Right atrium auricular region (tissue), 2 donors: ENCODE data around the gene ARID2. TPM values are rescaled to one million over a fixed set of nuclear protein-coding genes. Genes with fewer than 3 reads are reported as not detected.
A peak's percentile ranks its signal among the peaks of the same experiment; 100 is the strongest.

Experiments
- DNase-seq: peaks from one replicate; pipeline ENCODE4 v3.0.0-alpha.2; 2019; ENCODE audit warnings: low spot score
- H3K27ac ChIP-seq, 2 donors: fragments of 200-600 bp; sonication (generic); 1 replicate in 1 of 2; 2 replicates in 1 of 2; pipeline ENCODE4 v1.5.1; 2016 to 2019
- H3K27me3 ChIP-seq, 2 donors: fragments of 200-600 bp; sonication (generic); one replicate each; pipeline versions ENCODE4 v1.5.1 to v1.6.0; 2017 to 2019
- H3K36me3 ChIP-seq: fragments of 200-600 bp; sonication (generic); one replicate; pipeline ENCODE4 v1.5.1; 2016
- H3K4me1 ChIP-seq, 2 donors: fragments of 200-600 bp; sonication (generic); one replicate each; pipeline versions ENCODE4 v1.5.1 to v1.6.0; 2017 to 2019
- H3K4me3 ChIP-seq, 2 donors: fragments of 200-600 bp; sonication (generic); 1 replicate in 1 of 2; 2 replicates in 1 of 2; pipeline ENCODE4 v1.5.1; 2017 to 2019; ENCODE audit warnings: mild to moderate bottlenecking in 1 of 2, moderate library complexity in 1 of 2
- H3K9me3 ChIP-seq, 2 donors: fragments of 200-600 bp; sonication (generic); one replicate each; pipeline ENCODE4 v1.5.1; 2019
- total RNA-seq, 2 donors: library from RNA; depleted of rRNA; stranded (reverse); fragments of >200 nt; gene quantifications; one replicate each; pipeline ENCODE4 v1.1.0, GENCODE V29; 2016
- TF ChIP-seq, protein P1 (sequence below), 2 donors: fragments of 200-600 bp; sonication (generic); IDR thresholded peaks; one replicate each; pipeline ENCODE4 v1.5.1; 2019; ENCODE audit warnings: antibody characterized with exemption in 2 of 2

The ARID2 gene
- total RNA-seq, 2 donors from 2014 or later = 13.7 to 19.5 TPM

- H3K4me3 ChIP-seq = no peak overlapping the region
- no peaks in the 10 kb centered on the region for H3K36me3 ChIP-seq
- H3K9me3 ChIP-seq = no peaks in the 10 kb centered on the region
- H3K4me1 ChIP-seq = peaks cover 0 to 21% of the 10 kb centered on the region in 2 donors
- no peak for DNase-seq
- TF ChIP-seq, protein P1, sequence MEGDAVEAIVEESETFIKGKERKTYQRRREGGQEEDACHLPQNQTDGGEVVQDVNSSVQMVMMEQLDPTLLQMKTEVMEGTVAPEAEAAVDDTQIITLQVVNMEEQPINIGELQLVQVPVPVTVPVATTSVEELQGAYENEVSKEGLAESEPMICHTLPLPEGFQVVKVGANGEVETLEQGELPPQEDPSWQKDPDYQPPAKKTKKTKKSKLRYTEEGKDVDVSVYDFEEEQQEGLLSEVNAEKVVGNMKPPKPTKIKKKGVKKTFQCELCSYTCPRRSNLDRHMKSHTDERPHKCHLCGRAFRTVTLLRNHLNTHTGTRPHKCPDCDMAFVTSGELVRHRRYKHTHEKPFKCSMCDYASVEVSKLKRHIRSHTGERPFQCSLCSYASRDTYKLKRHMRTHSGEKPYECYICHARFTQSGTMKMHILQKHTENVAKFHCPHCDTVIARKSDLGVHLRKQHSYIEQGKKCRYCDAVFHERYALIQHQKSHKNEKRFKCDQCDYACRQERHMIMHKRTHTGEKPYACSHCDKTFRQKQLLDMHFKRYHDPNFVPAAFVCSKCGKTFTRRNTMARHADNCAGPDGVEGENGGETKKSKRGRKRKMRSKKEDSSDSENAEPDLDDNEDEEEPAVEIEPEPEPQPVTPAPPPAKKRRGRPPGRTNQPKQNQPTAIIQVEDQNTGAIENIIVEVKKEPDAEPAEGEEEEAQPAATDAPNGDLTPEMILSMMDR (IDR thresholded peaks at IDR 0.05) = no peak
- H3K27ac ChIP-seq = peak overlapping the region in 1 of 2 donors; percentile 50
- no peaks in the 10 kb centered on the region for H3K27me3 ChIP-seq
Observed at GRCh38 chr12:45774508-45775162, 45.1 kb downstream of the ARID2 start.

DNA sequence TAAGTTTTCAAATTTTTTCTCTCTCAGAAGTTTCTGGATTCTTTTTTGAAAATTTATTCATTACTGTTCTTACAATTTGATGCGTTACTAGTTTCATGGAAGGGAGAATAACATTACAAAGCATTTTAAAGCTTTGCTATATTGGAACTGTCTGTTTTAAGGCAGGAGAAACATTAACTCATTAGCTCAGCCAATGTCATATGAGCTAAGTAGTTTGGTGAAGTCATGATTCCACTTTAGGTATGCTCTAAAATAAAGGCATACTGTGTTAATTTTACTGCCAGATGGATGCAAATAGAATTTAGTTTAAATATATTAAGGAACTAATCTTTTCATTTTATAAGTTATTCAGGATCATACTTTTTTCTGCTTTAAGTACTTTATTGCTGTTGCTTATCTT, 46.0 kb downstream of the ARID2 start:
- Histone ChIP-seq H3K9me3 (no peaks in the 10 kb centered on the region), H3K36me3 (no peaks in the 10 kb centered on the region), H3K27ac (peak overlapping the region in 1 of 2 donors; percentile 50), H3K4me3 (no peak overlapping the region), H3K27me3 (no peaks in the 10 kb centered on the region), H3K4me1 (peaks cover 0 to 21% of the 10 kb centered on the region in 2 donors)
- TF ChIP-seq, protein P1 (IDR thresholded peaks at IDR 0.05) = no peak
- no peak for DNase-seq

DNA sequence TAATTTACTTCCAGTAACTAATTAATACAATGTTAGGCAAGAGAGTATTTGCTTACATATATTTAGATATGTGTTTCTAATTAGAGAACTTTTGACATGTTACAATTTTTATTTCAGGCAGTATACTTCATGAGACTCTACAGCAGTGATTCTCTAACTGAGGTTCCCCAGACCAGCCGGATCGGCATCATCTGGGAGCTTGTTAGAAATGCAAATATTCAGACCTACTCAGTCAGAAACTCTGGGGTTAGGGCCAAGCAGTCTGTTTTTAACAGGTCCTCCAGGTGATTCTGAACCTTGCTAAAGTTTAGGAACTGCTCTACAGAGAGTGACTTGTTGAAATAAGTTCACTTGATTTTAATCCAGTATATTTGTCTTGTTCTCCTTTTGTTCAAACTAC, 46.5 kb downstream of the ARID2 start:
- Histone ChIP-seq H3K36me3 (no peaks in the 10 kb centered on the region), H3K4me3 (no peak overlapping the region), H3K27me3 (no peaks in the 10 kb centered on the region), H3K4me1 (peaks cover 0 to 21% of the 10 kb centered on the region in 2 donors), H3K9me3 (no peaks in the 10 kb centered on the region), H3K27ac (no peak overlapping the region)
- TF ChIP-seq, protein P1 (IDR thresholded peaks at IDR 0.05) = no peak
- no peak for DNase-seq

DNA sequence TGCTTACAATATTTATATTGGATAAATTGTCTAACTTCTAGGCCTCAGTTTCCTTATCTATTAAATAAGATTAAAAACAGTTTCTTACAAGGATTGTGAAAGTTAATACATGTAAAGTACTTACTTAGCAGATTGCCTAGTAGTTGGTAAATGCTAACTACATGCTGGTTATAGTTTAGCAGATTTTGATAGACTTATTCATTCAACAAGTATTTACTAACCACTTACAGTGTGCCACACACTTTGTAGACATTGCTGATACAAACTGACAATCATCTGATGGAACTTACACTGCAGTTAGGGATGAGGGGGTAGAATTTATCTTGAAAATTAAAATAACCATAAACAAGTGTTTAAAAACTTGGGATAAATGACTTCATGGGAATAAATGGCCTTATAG, 50.4 kb downstream of the ARID2 start:
- Histone ChIP-seq H3K27me3 (no peaks in the 10 kb centered on the region), H3K27ac (no peak overlapping the region), H3K4me1 (peaks cover 0 to 13% of the 10 kb centered on the region in 2 donors), H3K36me3 (no peaks in the 10 kb centered on the region), H3K4me3 (no peak overlapping the region), H3K9me3 (no peaks in the 10 kb centered on the region)
- no peak for DNase-seq
- TF ChIP-seq, protein P1 (IDR thresholded peaks at IDR 0.05) = no peak

DNA sequence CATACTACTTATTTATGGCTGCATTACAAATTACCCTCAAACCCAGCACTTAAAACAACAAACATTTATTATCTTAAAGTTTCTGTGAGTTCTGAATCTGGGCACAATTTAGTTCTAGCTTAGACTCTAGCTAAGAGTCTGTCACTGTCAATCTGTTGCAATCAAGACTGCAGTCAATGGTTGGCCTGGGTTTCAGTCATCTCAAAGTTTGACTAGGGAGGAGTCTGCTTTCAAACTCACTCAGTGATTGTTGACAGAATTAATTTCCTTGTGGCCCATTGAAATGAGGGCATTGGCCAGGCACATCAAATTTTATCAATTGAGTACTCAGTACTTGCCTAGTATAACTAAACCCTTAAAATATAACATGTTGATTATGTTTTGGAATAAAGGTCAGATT, 51.6 kb downstream of the ARID2 start:
- no peak overlapping the region for H3K27ac ChIP-seq
- no peak for DNase-seq
- H3K27me3 ChIP-seq = no peaks in the 10 kb centered on the region
- H3K36me3 ChIP-seq = no peaks in the 10 kb centered on the region
- TF ChIP-seq, protein P1 (IDR thresholded peaks at IDR 0.05) = no peak
- no peaks in the 10 kb centered on the region for H3K9me3 ChIP-seq
- H3K4me1 ChIP-seq = peaks cover 0 to 4% of the 10 kb centered on the region in 2 donors
- H3K4me3 ChIP-seq = no peak overlapping the region

DNA sequence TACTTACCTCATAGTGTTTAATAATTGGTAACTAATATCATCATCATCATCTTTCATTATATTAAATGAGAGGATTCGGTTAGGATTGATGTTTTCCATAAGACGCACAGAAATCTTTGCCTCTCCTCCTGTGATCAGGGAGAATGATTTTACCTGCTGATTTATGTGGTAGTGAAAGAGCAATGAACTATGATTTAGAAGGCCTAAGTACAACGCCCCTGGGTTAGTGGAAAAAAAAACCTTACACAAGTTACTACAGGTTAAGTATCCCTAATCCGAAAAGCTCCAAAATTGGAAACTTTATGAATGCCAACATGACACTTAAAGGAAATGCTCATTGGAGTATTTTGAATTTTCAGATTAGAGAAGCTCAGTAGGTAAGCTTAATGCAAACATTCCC, 55.8 kb downstream of the ARID2 start:
- H3K36me3 ChIP-seq = no peaks in the 10 kb centered on the region

More for the DNA sequence above, 55.8 kb downstream of the ARID2 start:
- Histone ChIP-seq H3K9me3 (no peaks in the 10 kb centered on the region), H3K27ac (no peak overlapping the region), H3K4me1 (peaks cover 0 to 4% of the 10 kb centered on the region in 2 donors), H3K27me3 (no peaks in the 10 kb centered on the region), H3K4me3 (no peak overlapping the region)
- DNase-seq = no peak
- TF ChIP-seq, protein P1 (IDR thresholded peaks at IDR 0.05) = no peak
